A673 (cell line): ENCODE measurements around the gene SHCBP1. TPM values are rescaled to one million over a fixed set of nuclear protein-coding genes. Genes with fewer than 3 reads are reported as not detected.
"Not testable (repeated sequence)": the region's sequence is repeated elsewhere in the genome, so short reads cannot be mapped to it uniquely, and the experiment has no call there.

Experiments used
- BruUV-seq: library from RNA; stranded (reverse); fragments of 400-500 nt; replicated peaks from 2 replicates; lab custom pipeline; 2021; lab: Mats Ljungman, UMichigan
- CTCF ChIA-PET: fragments of 300-600 bp; sonication (Branson Sonifier 250); formaldehyde crosslinking; loops from one replicate; lab custom pipeline; 2022; ENCODE audit warnings: antibody characterized with exemption; lab: Charles Lee
- POLR2A ChIA-PET: fragments of 300-600 bp; sonication (Branson Sonifier 250); formaldehyde crosslinking; loops from one replicate; lab custom pipeline; 2022; ENCODE audit warnings: antibody characterized with exemption; ENCODE audit not compliant: low non-redundant PET; lab: Charles Lee
- DNase-seq: peaks from one replicate; pipeline ENCODE4 v3.0.0-alpha.2; 2015; ENCODE audit warnings: low spot score
- H3K27ac ChIP-seq: fragments of 200-600 bp; sonication (generic); 2 replicates; pipeline ENCODE4 v1.5.1; 2016; ENCODE audit warnings: mixed run types, low read depth, mild to moderate bottlenecking, mixed read lengths, antibody characterized with exemption, low read length; ENCODE audit not compliant: poor library complexity, severe bottlenecking
- H3K27me3 ChIP-seq: fragments of 200-600 bp; sonication (generic); replicated peaks from 2 replicates; pipeline ENCODE4 v1.6.1; 2017; ENCODE audit warnings: mixed run types, low read depth, mild to moderate bottlenecking, mixed read lengths, antibody characterized with exemption, low read length; ENCODE audit not compliant: insufficient read depth, poor library complexity
- H3K36me3 ChIP-seq: fragments of 200-600 bp; sonication (generic); 2 replicates; pipeline ENCODE4 v1.6.1; 2016; ENCODE audit warnings: mixed run types, mild to moderate bottlenecking, mixed read lengths, antibody characterized with exemption, low read length; ENCODE audit not compliant: insufficient read depth, poor library complexity, severe bottlenecking
- H3K4me1 ChIP-seq: fragments of 200-600 bp; sonication (generic); 2 replicates; pipeline ENCODE4 v1.6.1; 2017; ENCODE audit warnings: mixed run types, mild to moderate bottlenecking, mixed read lengths, antibody characterized with exemption, low read length; ENCODE audit not compliant: insufficient read depth, poor library complexity, severe bottlenecking
- H3K4me3 ChIP-seq: fragments of 200-600 bp; sonication (generic); 2 replicates; pipeline ENCODE4 v1.5.1; 2016; ENCODE audit warnings: low read depth, mixed run types, mild to moderate bottlenecking, mixed read lengths, low read length; ENCODE audit not compliant: poor library complexity, severe bottlenecking
- H3K9me3 ChIP-seq: fragments of 200-600 bp; sonication (generic); 2 replicates; pipeline ENCODE4 v1.6.1; 2016; ENCODE audit warnings: mixed run types, low read depth, mild to moderate bottlenecking, mixed read lengths, antibody characterized with exemption, low read length; ENCODE audit not compliant: poor library complexity, severe bottlenecking
- CTCF ChIP-seq: fragments of 300-800, 200-600 bp; sonication (generic); conservative IDR thresholded peaks from 2 replicates; pipeline ENCODE4 v1.5.1; 2017; ENCODE audit warnings: low read depth, mild to moderate bottlenecking, antibody characterized with exemption, low read length, moderate library complexity, mixed read lengths
- EZH2 ChIP-seq: fragments of 200-600 bp; sonication (generic); IDR thresholded peaks from 2 replicates; pipeline ENCODE4 v1.6.1; 2017; ENCODE audit warnings: borderline replicate concordance, low read depth, mild to moderate bottlenecking, mixed read lengths, antibody characterized with exemption, low read length; ENCODE audit not compliant: poor library complexity, severe bottlenecking
- intact Hi-C: fragments of 100-400 bp; cut with micrococcal nuclease; formaldehyde crosslinking; loops from one replicate; pipeline ENCODE4 v1.10.0; 2022; ENCODE audit not compliant: unreplicated experiment
- total RNA-seq: library from RNA; stranded (reverse); gene quantifications from 2 replicates; pipeline ENCODE4 v1.2.3, GENCODE V29; 2021

SHCBP1 gene
- total RNA-seq, 1 experiment from 2014 or later = 46.5 TPM

GRCh38 chr16:46629331-46630219, 8.4 kb upstream of the SHCBP1 start:
- no TSS peak for BruUV-seq
- Histone ChIP-seq H3K4me1 (peaks cover 6% of the 10 kb centered on the region), H3K27me3 (no peaks in the 10 kb centered on the region), H3K36me3 (no peaks in the 10 kb centered on the region), H3K4me3 (no peak overlapping the region), H3K9me3 (no peaks in the 10 kb centered on the region), H3K27ac (no peak overlapping the region)
- TF ChIP-seq CTCF (peak; percentile 62), EZH2 (no peak)
- ChIA-PET POLR2A (interaction anchor here (0.5 to 0.6 kb wide), 3 partner anchors 43 to 1603 kb away, joined by 3 read pairs; no protein-coding TSS in a partner anchor), CTCF (interaction anchor here (0.5 kb wide), 1 partner anchor 128 kb away, joined by 3 read pairs; no protein-coding TSS in a partner anchor)
- DNase-seq = peak; percentile 73
- intact Hi-C loops = no loop called here

- Histone ChIP-seq H3K27ac (no peak overlapping the region), H3K4me3 (no peak overlapping the region), H3K27me3 (no peaks in the 10 kb centered on the region), H3K9me3 (no peaks in the 10 kb centered on the region), H3K4me1 (peaks cover 6% of the 10 kb centered on the region), H3K36me3 (no peaks in the 10 kb centered on the region)
- intact Hi-C loops = no loop called here
- CTCF ChIA-PET = no interaction called here
- POLR2A ChIA-PET = no interaction called here
- no peak for TF ChIP-seq EZH2
- TF ChIP-seq CTCF = no peak
- no peak for DNase-seq
- no TSS peak for BruUV-seq
Observed at GRCh38 chr16:46627746-46628145, 6.6 kb upstream of the SHCBP1 start.

- H3K27ac ChIP-seq, BruUV-seq, H3K4me3 ChIP-seq, DNase-seq, intact Hi-C loops, POLR2A ChIA-PET, H3K27me3 ChIP-seq, H3K4me1 ChIP-seq, H3K9me3 ChIP-seq, CTCF ChIA-PET, H3K36me3 ChIP-seq: not testable (repeated sequence)
Observed at GRCh38 chr16:46626681-46627080, 5.5 kb upstream of the SHCBP1 start.

GRCh38 chr16:46624862-46625261, 3.7 kb upstream of the SHCBP1 start:
- intact Hi-C loops, DNase-seq, H3K4me1 ChIP-seq, POLR2A ChIA-PET, H3K4me3 ChIP-seq, H3K27me3 ChIP-seq, CTCF ChIA-PET, H3K27ac ChIP-seq, H3K36me3 ChIP-seq, BruUV-seq, H3K9me3 ChIP-seq: not testable (repeated sequence)

- H3K27ac ChIP-seq, H3K27me3 ChIP-seq, H3K9me3 ChIP-seq, CTCF ChIA-PET, DNase-seq, intact Hi-C loops, BruUV-seq, H3K36me3 ChIP-seq, H3K4me1 ChIP-seq, POLR2A ChIA-PET, H3K4me3 ChIP-seq: not testable (repeated sequence)
Observed at GRCh38 chr16:46623707-46624106, 2.5 kb upstream of the SHCBP1 start.

GRCh38 chr16:46623246-46623645, 2.1 kb upstream of the SHCBP1 start:
- H3K36me3 ChIP-seq, H3K27me3 ChIP-seq, POLR2A ChIA-PET, H3K27ac ChIP-seq, H3K4me3 ChIP-seq, DNase-seq, intact Hi-C loops, CTCF ChIA-PET, BruUV-seq, H3K4me1 ChIP-seq, H3K9me3 ChIP-seq: not testable (repeated sequence)
